Effector memory CD8-positive, alpha-beta T cell (primary cell): ENCODE data around the gene SLC5A2.
"Not testable (repeated sequence)": the region's sequence is repeated elsewhere in the genome, so short reads cannot be mapped to it uniquely, and the experiment has no call there.

Source experiments
- ATAC-seq: fragments of 150-1000 bp; cut with Tn5 transposase; replicated peaks from 2 replicates; pipeline ENCODE4 v1.10.0; 2021; ENCODE audit warnings: mild to moderate bottlenecking, moderate library complexity
- DNase-seq, 3 experiments: peaks; one replicate each; pipeline ENCODE4 v3.0.0; 2021
- H3K27ac Mint-ChIP-seq, 2 donors: one replicate each; pipeline ENCODE4 v1.8.0; 2022; ENCODE audit warnings: mild to moderate bottlenecking in 2 of 2, mixed read lengths in 2 of 2, moderate library complexity in 2 of 2
- H3K27me3 Mint-ChIP-seq, 2 donors: one replicate each; pipeline ENCODE4 v1.8.0; 2022; ENCODE audit warnings: mixed read lengths in 2 of 2
- H3K36me3 Mint-ChIP-seq: one replicate; pipeline ENCODE4 v1.8.0; 2022; ENCODE audit warnings: mild to moderate bottlenecking, moderate library complexity, mixed read lengths; ENCODE audit not compliant: insufficient read depth
- H3K4me1 Mint-ChIP-seq, 2 donors: one replicate each; pipeline ENCODE4 v1.8.0; 2022; ENCODE audit warnings: low read depth in 2 of 2, mixed read lengths in 2 of 2
- H3K4me3 Mint-ChIP-seq, 2 donors: one replicate each; pipeline ENCODE4 v1.8.0; 2022; ENCODE audit warnings: mild to moderate bottlenecking in 2 of 2, mixed read lengths in 2 of 2, moderate library complexity in 2 of 2
- H3K9me3 Mint-ChIP-seq, 2 donors: one replicate each; pipeline ENCODE4 v1.8.0; 2022; ENCODE audit warnings: mixed read lengths in 2 of 2

The SLC5A2 gene

GRCh38 chr16:31502981-31503380, 20.1 kb downstream of the SLC5A2 start:
- Mint-ChIP-seq H3K4me1 (peaks cover 9 to 38% of the 10 kb centered on the region in 2 donors), H3K27ac (peak overlapping the region in 1 of 2 donors; percentile 17), H3K36me3 (peaks cover 11% of the 10 kb centered on the region), H3K27me3 (no peaks in the 10 kb centered on the region), H3K9me3 (no peaks in the 10 kb centered on the region), H3K4me3 (no peak overlapping the region)
- no peak for ATAC-seq
- DNase-seq = no peak

- not testable (repeated sequence) for ATAC-seq, H3K9me3 Mint-ChIP-seq, H3K4me3 Mint-ChIP-seq, H3K27ac Mint-ChIP-seq, H3K27me3 Mint-ChIP-seq, DNase-seq
- H3K4me1 Mint-ChIP-seq = peaks cover 9 to 37% of the 10 kb centered on the region in 2 donors
- H3K36me3 Mint-ChIP-seq = peaks cover 12% of the 10 kb centered on the region
Measured at GRCh38 chr16:31503555-31503954, 20.6 kb downstream of the SLC5A2 start.

- peaks cover 14% of the 10 kb centered on the region for H3K36me3 Mint-ChIP-seq
- no peak overlapping the region for H3K4me3 Mint-ChIP-seq
- peaks cover 15 to 43% of the 10 kb centered on the region in 2 donors for H3K4me1 Mint-ChIP-seq
- H3K27ac Mint-ChIP-seq = peak overlapping the region in 1 of 2 donors; percentile 45
- no peaks in the 10 kb centered on the region for H3K9me3 Mint-ChIP-seq
- H3K27me3 Mint-ChIP-seq = no peaks in the 10 kb centered on the region
- DNase-seq (no peak), ATAC-seq (no peak)
Measured at GRCh38 chr16:31504159-31504558, 21.2 kb downstream of the SLC5A2 start.

- DNase-seq = no peak
- Mint-ChIP-seq H3K4me3 (no peak overlapping the region), H3K27ac (peak overlapping the region; percentile 13 to 45), H3K9me3 (no peaks in the 10 kb centered on the region), H3K27me3 (no peaks in the 10 kb centered on the region), H3K36me3 (peaks cover 14% of the 10 kb centered on the region), H3K4me1 (peaks cover 20 to 40% of the 10 kb centered on the region in 2 donors)
- no peak for ATAC-seq
Measured at GRCh38 chr16:31505483-31505882, 22.6 kb downstream of the SLC5A2 start.

- Mint-ChIP-seq H3K4me3 (peak overlapping the region; percentile 91 to 94), H3K4me1 (peaks cover 19 to 38% of the 10 kb centered on the region in 2 donors), H3K27ac (peak overlapping the region; percentile 95 to 98), H3K9me3 (no peaks in the 10 kb centered on the region), H3K27me3 (no peaks in the 10 kb centered on the region), H3K36me3 (peaks cover 14% of the 10 kb centered on the region)
- ATAC-seq (peak; percentile 20), DNase-seq (no peak)
Measured at GRCh38 chr16:31507617-31507928, 24.6 kb downstream of the SLC5A2 start.

GRCh38 chr16:31507929-31508705, 25.2 kb downstream of the SLC5A2 start, which contains the start of gene RUSF1:
Gene RUSF1, minus strand, starts transcription at chr16:31508391. Its CDS starts 18 bp downstream, at chr16:31508373.
- H3K4me1 Mint-ChIP-seq = peaks cover 19 to 33% of the 10 kb centered on the region in 2 donors
- peak; percentile 90 for ATAC-seq
- H3K36me3 Mint-ChIP-seq = peaks cover 14% of the 10 kb centered on the region
- peak; percentile 68 to 70 (median 69) for DNase-seq
- peak within 1 kb of the TSS; percentile 91 to 94 for H3K4me3 Mint-ChIP-seq
- H3K27ac Mint-ChIP-seq = peak within 1 kb of the TSS; percentile 95 to 98
- no peaks in the 10 kb centered on the region for H3K27me3 Mint-ChIP-seq
- H3K9me3 Mint-ChIP-seq = no peaks in the 10 kb centered on the region

GRCh38 chr16:31508706-31509195, 25.8 kb downstream of the SLC5A2 start:
- ATAC-seq = peak; percentile 1
- H3K9me3 Mint-ChIP-seq = no peaks in the 10 kb centered on the region
- peak overlapping the region; percentile 95 to 98 for H3K27ac Mint-ChIP-seq
- DNase-seq = no peak
- peak overlapping the region; percentile 91 to 94 for H3K4me3 Mint-ChIP-seq
- no peaks in the 10 kb centered on the region for H3K27me3 Mint-ChIP-seq
- H3K4me1 Mint-ChIP-seq = peaks cover 19 to 32% of the 10 kb centered on the region in 2 donors
- peaks cover 12% of the 10 kb centered on the region for H3K36me3 Mint-ChIP-seq

- no peak for ATAC-seq
- no peak for DNase-seq
- Mint-ChIP-seq H3K27me3 (peaks cover 19 to 23% of the 10 kb centered on the region in 2 donors), H3K4me3 (no peak overlapping the region), H3K4me1 (peaks cover 8 to 11% of the 10 kb centered on the region in 2 donors), H3K27ac (no peak overlapping the region), H3K9me3 (peaks cover 0 to 2% of the 10 kb centered on the region in 2 donors), H3K36me3 (peaks cover 6% of the 10 kb centered on the region)
Measured at GRCh38 chr16:31513126-31513525, 30.2 kb downstream of the SLC5A2 start.

GRCh38 chr16:31513884-31514283, 31.0 kb downstream of the SLC5A2 start:
- no peak overlapping the region for H3K27ac Mint-ChIP-seq
- DNase-seq (no peak), ATAC-seq (no peak)
- peaks cover 0 to 2% of the 10 kb centered on the region in 2 donors for H3K9me3 Mint-ChIP-seq
- no peaks in the 10 kb centered on the region for H3K36me3 Mint-ChIP-seq
- H3K4me3 Mint-ChIP-seq = no peak overlapping the region
- H3K27me3 Mint-ChIP-seq = peaks cover 21 to 23% of the 10 kb centered on the region in 2 donors
- H3K4me1 Mint-ChIP-seq = peaks cover 5 to 8% of the 10 kb centered on the region in 2 donors

GRCh38 chr16:31517800-31518402, 35.0 kb downstream of the SLC5A2 start:
- H3K9me3 Mint-ChIP-seq = peaks cover 0 to 2% of the 10 kb centered on the region in 2 donors
- DNase-seq (no peak), ATAC-seq (no peak)
- no peak overlapping the region for H3K4me3 Mint-ChIP-seq
- peaks cover 21 to 23% of the 10 kb centered on the region in 2 donors for H3K27me3 Mint-ChIP-seq
- no peak overlapping the region for H3K27ac Mint-ChIP-seq
- H3K36me3 Mint-ChIP-seq = peaks cover 3% of the 10 kb centered on the region
- no peaks in the 10 kb centered on the region for H3K4me1 Mint-ChIP-seq

GRCh38 chr16:31519759-31520431, 37.0 kb downstream of the SLC5A2 start:
- ATAC-seq = no peak
- Mint-ChIP-seq H3K27ac (no peak overlapping the region), H3K36me3 (peaks cover 3% of the 10 kb centered on the region), H3K4me3 (no peak overlapping the region), H3K27me3 (peaks cover 21 to 23% of the 10 kb centered on the region in 2 donors), H3K4me1 (no peaks in the 10 kb centered on the region), H3K9me3 (peaks cover 0 to 2% of the 10 kb centered on the region in 2 donors)
- no peak for DNase-seq

GRCh38 chr16:31521368-31521767, 38.4 kb downstream of the SLC5A2 start:
- no peak overlapping the region for H3K4me3 Mint-ChIP-seq
- H3K9me3 Mint-ChIP-seq = peaks cover 0 to 2% of the 10 kb centered on the region in 2 donors
- DNase-seq (no peak), ATAC-seq (no peak)
- peaks cover 3% of the 10 kb centered on the region for H3K36me3 Mint-ChIP-seq
- H3K27ac Mint-ChIP-seq = no peak overlapping the region
- H3K27me3 Mint-ChIP-seq = peaks cover 17 to 18% of the 10 kb centered on the region in 2 donors
- no peaks in the 10 kb centered on the region for H3K4me1 Mint-ChIP-seq

- peaks cover 10 to 11% of the 10 kb centered on the region in 2 donors for H3K27me3 Mint-ChIP-seq
- H3K9me3 Mint-ChIP-seq = peaks cover 0 to 2% of the 10 kb centered on the region in 2 donors
- no peak overlapping the region for H3K4me3 Mint-ChIP-seq
- ATAC-seq (no peak), DNase-seq (no peak)
- H3K36me3 Mint-ChIP-seq = peaks cover 3% of the 10 kb centered on the region
- H3K4me1 Mint-ChIP-seq = no peaks in the 10 kb centered on the region
- H3K27ac Mint-ChIP-seq = no peak overlapping the region
Measured at GRCh38 chr16:31522071-31522470, 39.1 kb downstream of the SLC5A2 start.
